Measurements from ENCODE around the gene BCL7A.

BCL7A gene

DNA sequence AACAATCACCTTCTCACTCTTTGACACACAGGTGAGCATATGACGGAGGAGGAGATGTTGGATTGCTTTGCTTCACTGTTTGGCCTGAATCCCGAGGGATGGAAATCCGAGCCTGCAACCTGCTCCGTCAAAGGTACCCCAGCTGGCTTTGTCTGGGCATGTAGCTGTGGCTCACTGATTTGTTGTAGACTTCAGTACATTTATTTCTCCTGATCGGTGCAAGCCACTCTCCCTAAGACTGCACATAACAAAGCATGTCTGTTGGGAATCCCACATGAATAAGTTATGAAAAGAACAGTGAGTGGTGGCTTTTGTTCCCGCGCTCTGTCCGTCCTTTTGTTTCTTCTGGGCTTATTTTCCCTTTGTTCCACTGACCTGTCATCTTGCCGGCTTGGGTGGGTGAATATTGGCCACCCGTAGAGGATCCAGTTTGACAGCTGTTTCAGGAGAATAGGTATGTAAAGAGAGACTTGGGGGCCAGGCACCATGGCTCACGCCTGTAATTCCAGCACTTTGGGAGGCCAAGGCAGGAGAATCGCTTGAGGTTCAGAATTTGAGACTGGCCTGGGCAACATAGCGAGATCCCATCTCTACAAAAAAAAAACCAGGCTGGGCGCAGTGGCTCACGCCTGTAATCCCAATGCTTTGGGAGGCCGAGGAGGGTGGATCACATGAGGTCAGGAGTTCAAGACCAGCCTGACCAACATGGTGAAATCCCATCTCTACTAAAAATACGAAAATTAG lies 20.0 kb upstream of the BCL7A start:
- no peak for DNase-seq

DNA sequence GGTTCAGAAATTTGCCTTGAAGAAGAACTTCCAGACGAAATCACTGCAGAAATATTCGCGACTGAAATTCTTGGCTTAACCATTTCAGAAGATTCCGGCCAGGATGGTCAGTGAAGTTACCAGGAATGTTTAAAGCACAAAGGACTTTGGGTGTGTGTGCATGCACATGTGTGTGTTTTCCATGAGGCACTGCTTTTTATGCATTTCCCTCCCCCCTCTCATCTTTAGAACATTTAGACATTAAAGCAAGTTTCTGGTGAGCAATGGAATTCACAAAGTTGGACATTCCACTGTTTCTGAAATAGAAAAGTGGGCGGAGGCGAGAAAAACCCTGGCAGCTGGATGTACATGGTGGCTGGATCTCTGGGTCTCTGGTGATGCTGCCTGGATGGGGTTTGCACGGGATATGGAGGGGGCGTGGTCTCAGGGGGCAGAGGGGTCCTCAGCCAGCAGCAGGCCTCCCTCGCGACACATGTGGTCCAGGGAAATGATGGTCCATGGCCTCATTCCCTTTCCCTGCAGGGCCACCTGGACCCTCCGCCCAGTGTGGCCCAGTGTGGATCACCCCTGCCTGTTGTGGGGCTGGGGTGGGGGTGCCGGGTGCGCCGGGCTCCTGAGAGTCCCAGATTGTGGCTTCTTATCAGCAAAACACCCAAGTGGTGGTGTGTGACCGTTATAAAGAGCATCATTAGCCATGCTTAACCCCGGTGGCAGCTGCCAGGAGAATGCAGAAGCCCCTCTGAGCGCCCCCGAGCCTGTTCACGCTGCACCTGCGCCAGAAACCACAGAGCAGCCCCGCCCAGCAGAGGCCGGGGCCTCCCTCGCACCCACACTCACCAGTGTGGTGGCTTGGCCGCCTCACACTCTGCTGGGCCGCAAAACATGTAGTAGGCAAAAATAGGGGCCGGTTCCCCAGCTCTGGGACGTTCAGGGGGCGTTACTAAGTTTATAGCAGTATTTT lies 17.8 kb upstream of the BCL7A start:
- peak; percentile 22 for DNase-seq

DNA sequence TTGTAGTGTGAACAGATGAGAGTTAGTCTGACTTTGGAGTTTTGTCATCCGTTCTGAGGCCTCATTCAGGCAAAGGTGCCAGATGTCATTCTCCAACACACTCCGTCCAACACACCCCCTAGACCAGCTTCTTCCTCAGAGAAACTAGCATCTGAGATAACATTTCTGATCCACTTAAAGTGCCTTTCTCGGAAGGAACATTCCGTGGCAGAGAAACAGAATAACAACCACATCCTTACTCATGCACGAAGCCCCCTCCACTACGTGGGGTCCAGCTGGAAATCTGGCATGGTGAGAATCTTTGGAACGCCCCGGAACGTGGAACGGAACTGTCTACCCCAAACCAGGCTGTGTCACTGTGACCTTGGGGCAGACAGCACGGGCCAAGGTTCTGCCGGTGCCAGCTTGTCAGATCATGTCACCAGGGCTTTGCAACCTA lies 17.0 kb upstream of the BCL7A start:
- DNase-seq = peak; percentile 12

DNA sequence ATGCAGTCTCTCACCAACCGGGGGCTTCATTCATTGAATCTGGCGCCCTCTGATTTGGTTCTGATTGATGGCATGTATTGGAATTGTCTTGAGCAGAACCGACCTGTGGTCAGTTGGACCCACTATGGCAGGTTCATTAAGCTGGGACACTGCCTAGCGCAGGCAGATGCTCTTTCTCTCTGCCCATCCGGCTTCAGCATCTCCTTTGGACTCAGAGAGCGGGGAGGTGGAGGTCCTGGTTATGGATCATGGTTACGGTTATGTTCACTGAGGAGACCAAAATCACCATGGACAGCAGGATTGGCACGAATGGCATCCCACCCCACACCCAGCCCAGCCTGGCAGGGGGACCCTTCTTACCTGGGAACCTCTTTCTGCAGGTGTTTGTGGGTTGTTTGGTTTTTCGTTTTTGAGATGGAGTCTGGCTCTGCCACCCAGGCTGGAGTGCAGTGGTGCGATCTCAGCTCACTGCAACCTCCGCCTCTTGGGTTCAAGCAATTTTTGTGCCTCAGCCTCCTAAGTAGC lies 16.4 kb upstream of the BCL7A start:
- DNase-seq = no peak

DNA sequence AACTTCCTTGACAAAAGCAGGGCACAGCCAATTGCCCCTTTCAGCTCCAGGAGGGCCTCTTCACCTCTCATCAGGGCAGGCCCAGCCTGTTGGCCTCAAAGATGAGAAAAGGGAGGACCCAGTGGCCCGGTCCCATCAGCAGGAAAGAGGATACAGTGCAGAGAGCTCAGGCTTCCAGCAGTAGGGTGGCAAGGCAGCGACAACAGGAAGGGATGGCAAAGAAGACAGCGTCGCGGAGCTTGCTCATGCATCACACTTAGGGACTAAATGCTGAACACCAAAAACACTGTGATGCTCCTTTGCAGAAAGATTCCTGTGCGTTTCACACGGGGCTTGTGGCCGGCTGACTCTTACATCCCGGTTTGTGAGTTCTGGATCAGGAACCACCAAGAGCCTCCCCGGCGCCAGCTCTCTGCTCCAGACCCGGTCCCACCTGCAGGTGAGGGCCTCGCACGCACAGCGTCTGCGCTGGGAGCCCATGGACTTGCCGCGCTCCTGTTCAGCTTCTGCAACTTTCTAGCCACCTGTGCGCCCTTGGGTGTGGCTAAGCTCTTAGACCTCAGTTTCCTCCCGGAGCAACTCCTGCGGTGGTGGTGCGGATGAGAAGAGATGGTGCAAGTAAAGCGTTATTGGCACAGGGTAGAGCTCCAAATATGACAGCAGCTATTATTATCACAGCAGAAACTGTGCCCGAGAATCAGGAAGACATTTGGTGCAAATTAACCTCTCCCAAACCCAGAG lies 15.3 kb upstream of the BCL7A start:
- no peak for DNase-seq

DNA sequence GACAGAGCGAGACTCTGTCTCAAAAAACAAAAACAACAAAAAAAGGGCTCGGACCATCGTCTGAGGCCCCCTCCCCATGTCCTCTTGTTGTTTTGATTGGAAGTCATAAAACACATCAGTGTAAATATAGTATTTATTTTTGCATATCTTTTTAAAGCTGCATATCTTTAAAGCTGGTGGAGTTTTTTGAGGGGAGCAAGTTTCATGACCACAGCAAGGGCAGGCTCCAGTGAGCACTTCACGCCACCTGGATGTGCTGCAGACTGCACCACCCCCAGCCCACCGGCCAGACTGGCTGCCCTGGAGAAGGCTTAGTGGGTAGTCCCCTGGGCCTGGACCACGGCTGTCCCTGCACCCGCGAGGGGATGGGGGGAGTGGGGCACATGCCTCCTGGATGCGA lies 11.9 kb upstream of the BCL7A start:
- DNase-seq = no peak

DNA sequence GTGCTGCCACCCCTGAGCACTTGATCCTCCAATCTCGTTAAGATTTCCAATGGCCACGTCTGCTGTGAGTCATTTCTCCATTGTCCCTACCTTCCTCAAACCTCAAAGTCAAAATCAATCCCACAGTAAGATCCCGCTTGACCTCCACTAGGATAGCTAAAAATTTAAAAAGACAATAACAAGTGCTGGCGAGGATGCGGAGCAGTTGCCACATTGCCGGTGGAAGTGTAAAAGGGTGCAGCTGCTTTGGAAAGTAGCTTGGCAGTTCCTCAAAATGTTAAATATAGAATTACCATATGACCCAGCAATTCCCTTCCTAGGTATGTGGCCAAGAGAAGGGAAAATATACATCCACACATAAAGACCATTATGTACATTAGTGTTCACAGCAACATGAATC lies 9.5 kb upstream of the BCL7A start:
- DNase-seq = no peak

DNA sequence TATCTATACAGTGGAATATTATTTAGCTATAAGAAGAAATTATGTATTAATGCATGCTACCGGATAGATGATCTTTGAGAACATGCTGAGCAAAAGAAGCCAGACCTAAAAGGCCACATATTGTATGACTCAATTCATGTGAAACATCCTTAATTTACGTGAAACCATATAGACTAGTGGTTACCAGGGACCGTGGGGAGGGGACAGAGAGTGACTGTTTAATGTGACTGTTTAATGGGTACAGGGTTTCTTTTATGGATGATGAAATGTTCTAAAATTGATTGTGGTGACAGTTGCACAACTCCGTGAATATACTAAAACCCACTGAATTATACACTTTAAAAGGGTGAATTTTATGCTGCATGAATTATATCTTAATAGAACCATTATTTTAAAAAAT lies 8.5 kb upstream of the BCL7A start:
- no peak for DNase-seq

DNA sequence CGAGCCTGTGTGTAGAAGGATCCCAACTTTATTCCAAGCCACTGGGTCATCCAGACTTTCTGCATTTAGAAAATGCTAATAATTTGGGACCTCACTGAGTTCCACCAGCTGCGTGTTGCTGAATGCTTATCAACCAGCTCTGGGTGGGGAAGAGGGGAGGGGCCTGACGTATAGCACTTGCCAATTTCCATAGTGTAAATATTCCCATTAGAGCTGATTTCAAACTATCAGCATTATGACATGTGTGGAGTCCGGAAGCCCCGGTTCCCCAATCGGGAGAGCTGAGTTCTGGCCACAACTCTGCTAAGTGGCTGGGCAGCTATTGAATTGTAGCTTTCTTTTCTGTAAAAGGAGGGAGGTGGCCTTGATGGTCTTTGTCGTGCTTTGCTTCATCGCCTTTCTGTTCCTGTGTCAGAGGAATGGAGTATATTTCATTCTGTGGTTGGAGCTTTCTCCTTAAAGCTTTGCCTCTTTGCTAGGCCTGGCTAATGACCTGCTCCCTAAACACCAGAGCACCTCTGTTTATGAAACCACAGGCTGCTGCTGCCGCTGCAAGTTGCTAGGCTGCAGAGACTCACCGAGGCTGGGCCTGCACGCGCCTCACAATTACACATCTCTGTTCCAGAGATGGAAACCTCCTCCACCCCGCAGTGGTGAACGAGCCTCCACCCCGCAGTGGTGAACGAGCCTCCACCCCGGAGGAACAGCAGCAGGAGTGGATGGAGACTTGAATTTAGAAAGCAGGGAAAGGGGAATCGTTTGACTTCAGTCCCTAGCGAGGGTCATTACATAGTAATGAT lies 7.7 kb upstream of the BCL7A start:
- DNase-seq = no peak

DNA sequence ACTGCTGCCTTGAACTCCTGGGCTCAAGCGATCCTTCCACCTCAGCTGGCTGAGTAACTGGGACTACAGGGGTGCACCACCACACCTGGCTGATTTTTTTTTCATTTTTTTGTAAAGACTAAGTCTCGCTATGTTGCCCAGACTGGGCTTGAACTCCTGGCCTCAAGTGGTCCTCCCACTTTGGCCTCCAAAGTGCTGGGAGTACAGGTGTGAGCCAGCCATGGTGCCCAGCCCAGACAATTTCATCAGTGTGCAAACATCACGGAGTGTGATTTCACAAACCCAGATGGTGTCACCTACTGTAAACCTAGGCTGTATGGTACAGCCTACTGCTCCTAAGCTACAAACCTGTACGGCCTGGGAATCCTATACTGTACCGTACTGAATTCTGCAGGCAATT lies 6.9 kb upstream of the BCL7A start:
- no peak for DNase-seq

DNA sequence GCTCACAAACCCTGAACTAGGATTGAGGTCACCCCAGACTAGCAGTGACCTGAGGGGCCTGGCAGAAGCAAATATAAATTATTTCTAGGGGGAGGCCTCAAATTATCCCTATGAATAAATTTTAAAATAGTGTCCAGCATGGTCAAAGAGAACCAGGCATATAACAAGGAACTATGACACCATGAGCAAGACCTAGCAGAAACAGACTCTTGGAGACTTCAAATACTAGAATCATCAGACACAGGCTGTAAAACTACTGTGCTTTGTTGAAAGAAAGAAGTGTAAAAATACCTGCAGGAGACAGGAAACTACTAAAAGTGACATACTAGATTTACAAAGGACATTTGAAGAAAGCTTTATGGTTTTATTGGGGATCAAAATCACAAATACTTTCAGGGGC lies 3.2 kb upstream of the BCL7A start:
- DNase-seq = no peak

DNA sequence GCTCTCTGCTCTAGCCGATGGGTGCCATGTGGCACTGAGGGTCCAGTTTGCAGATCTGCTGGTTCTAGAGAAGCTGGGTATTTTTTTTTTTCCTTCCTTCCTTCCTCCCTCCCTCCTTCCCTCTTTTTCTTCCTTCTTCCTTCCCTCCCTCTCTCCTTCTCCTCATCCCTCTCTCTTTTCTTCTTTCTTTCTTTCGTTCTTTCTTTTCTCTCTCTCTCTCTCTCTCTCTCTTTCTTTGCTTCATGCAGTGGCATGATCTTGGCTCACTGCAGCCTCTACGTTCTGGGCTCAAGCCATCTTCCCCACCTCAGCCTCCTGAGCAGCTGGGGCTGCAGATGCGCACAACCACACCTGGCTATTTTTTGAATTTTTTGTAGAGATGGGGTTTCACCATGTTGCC lies 2.7 kb upstream of the BCL7A start:
- no peak for DNase-seq

DNA sequence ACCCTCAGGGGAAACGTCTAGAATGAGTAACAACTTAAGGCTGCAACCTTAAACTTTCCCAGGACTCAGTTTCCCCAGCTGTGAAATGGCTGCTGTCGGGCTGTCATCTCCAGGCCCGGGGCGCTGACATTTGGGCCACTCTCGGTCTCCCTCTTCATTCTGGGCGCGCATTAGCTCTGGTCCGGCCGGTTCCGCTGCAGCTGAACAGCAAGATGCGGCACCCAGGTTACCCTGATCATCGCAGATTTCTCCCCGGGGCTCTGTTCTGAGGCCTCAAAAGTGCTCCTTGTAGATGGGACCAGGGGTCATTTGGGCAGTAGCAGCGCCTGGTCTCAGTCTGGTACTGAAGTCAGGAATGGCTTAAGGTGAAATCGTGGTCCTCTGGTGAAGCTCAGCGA lies 890 bp upstream of the BCL7A start:
- no peak for DNase-seq

DNA sequence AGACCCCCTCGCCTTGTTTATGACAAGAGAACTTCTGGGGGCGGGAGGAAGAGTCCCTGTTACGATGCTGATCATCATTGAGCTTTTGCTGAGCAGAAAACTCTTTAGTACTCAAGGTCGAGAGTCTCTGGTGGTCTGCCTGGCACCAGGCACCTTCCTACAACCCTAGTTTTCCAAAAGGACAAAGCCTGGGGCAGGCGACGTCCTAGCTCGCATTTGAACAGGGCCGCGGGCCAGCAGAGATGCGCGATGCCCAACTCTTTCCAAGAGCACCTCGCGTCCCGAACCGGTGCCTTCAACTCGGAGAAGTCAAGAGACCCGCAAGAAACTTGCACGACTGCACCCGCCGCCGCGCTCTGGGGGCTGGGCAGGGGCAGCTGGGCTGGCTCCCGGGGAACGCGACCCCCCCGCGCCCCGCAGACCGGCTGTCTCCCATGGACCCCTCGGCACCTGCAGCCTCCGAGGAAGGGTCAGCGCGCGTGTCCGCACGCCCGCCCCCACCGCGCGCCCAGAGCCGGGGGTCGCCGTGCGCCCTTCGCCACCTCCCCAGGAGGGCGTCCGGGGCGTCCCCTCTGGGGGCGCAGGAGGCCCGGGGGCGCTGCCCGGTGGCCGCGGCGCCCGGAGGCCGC lies 377 bp upstream of the BCL7A start:
- peak; percentile 45 for DNase-seq

DNA sequence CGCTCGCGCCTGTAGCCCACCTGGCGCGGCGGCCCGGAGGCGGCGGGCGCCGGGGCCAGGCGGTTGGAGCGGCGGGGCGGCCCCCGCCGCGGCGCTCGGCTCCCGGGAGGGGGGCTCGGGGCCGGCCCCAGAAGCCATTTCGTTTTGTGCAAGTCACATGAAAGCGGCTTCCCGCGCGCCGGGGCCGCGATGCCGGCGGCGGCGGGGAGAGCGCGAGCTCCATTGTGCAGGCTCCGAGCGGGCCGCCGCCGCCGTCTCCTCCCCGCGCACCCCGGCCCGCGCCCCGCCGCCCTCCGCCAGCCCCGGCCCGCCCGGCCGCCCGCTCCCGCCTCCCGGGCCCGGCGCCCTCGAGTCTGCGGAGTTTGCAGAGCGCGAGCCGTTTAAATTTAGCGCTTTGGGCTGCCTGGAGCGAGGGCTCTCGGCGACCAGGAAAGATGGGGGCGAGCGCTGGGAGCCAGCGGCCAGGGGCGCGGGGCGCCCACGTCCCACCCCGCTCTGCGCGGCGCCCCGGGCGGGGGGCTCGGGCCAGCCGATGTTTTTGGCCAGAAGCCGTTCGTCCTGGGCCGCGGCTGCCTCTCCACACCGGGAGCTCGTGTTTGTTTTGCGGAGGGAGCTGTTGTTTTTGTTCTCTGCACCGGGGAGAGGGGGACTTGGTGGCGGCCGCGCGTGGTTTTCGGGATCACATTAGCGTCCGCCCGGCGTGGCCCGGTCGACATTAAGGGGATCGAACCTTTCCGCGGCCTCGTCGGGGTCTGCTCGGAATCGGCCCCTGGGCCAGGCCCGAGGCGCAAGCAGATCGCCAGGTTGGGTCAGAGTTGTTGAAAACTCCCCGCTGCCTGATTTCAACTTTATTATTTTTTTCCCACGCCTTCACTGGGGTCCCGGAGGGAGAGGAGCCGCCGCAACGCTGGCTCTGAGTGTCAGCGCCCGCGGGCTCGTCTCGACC lies 982 bp downstream of the BCL7A start:
- DNase-seq = peak; percentile 32

DNA sequence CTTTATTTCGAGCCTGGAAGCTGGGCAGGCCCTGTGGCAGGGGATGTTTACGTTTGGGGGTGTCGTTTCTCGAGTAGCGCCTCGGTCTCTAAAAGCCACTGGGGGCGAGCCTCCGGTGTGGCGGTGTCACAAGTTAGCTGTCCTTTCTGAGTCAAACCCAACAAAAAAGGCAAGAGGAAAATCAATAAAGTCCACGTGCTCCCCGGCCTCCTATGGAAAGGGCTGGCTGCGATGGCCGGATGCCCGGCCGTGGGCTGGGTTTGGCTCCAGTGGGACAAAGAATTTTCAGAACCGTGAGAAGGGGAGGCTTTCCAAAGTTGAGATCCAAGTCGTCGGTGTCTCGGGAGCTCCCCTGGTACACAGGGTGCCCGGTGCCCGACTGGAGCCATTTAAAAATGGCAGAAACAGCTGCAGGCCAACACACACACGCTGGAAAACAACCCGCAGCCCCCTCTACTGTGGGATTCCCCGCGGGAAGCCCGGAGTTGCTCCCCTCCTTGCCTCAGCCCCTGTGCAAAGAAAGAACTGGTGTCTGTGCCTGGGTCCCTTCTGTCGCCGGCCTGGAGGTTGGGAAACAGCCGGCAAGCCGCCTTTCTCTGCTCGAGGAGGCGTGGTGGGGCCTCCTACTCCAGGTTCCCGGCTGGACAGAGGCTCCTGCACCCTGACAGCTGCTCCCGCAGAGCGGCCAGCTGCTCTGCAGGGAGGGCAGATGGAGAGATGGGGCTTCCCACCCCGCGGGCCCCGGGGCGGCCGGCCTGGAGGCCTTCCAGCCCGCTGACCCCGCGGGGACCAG lies 1.9 kb downstream of the BCL7A start:
- DNase-seq = peak; percentile 66

DNA sequence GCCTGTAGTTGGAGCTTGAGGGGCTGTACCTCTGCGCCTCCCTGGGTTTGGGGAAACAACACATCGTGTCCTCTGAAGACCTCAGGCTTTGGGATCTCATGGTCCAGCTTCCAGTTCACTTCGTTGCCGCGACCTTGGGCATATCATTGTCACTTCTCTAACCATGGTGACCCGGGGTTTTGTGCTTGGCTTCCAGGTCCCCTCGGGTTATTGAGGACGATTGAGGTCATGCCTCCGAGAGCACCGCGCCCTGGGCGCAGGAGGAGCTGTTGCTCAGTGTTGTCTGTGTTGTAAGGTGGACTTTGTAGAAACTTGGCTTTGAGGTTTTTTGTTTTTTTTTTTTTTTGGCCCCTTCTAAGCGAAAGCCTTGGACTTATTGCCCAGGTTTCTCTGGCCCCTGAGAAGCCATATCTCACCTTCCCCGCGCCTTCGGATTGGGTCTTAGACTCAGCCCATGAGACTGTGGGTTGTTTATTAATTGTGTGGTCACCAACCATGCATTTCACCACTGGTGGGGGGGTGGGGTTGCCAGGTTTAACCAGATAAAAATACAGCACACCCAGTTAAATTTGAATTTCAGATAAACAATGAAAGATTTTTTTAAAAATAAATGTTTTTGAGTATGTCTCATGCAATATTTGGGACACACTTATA lies 2.6 kb downstream of the BCL7A start:
- no peak for DNase-seq

DNA sequence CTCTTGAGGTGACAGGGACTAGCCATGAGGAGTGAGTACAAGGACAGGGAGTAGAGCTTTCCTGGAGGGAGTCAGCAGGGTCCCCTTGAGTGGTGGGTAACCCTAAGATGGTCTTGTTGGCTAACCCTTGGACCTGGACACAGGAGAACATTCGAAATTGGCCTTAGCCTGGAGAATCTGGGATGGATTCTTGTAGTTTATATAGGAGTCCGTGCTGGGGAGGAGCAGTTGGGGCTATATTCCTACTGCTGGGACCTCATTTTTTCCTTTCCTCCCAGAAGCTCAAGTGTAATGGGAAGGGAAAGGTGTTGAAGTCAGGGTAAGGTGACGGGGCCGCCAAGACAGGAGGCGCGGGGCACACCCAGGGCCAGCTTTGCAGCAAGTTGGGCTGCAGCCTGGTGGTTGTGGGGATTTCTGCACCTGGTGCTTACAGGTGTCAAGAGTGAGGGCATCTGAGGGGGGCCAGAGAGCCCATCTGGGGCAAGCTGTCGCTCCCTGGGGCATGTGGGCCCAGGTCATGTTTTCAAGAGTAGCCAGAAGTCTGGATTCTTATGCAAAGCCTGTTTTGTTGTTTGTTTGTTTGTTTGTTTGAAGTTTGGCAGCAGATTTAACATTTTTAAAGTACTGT lies 5.1 kb downstream of the BCL7A start:
- no peak for DNase-seq
